WTC11 (cell line): Measurements from ENCODE around the gene TMEM245.

Experiments used
- ATF6 ChIP-seq: sonication (generic); formaldehyde crosslinking; IDR thresholded peaks from 2 replicates; pipeline ENCODE4 v1.8.1; 2023; ENCODE audit warnings: mild to moderate bottlenecking, missing genetic modification reagents
- CTCF ChIP-seq: fragments of 200-600 bp; IDR thresholded peaks from 2 replicates; pipeline ENCODE4 v1.8.0; 2022; ENCODE audit warnings: antibody characterized with exemption
- ETV6 ChIP-seq: sonication (generic); formaldehyde crosslinking; IDR thresholded peaks from 2 replicates; pipeline ENCODE4 v1.8.1; 2022; ENCODE audit warnings: mild to moderate bottlenecking, missing genetic modification reagents
- FOXK1 ChIP-seq: sonication (generic); formaldehyde crosslinking; IDR thresholded peaks from 2 replicates; pipeline ENCODE4 v1.8.0; 2022; ENCODE audit warnings: mild to moderate bottlenecking, moderate library complexity, missing genetic modification reagents
- KAT7 ChIP-seq: sonication (generic); formaldehyde crosslinking; IDR thresholded peaks from 2 replicates; pipeline ENCODE4 v1.8.1; 2023; ENCODE audit warnings: missing genetic modification reagents, mild to moderate bottlenecking, borderline replicate concordance
- MXD4 ChIP-seq: fragments of 250-450 bp; sonication (Bioruptor Pico); IDR thresholded peaks from 2 replicates; pipeline ENCODE4 v1.8.0; 2021; ENCODE audit warnings: mild to moderate bottlenecking, moderate library complexity, borderline replicate concordance
- NFYB ChIP-seq: sonication (generic); formaldehyde crosslinking; conservative IDR thresholded peaks from 2 replicates; pipeline ENCODE4 v1.8.0; 2022; ENCODE audit warnings: low read depth, missing genetic modification reagents
- USF1 ChIP-seq: sonication (generic); formaldehyde crosslinking; IDR thresholded peaks from 2 replicates; pipeline ENCODE4 v1.8.0; 2022; ENCODE audit warnings: mild to moderate bottlenecking, missing genetic modification reagents

- TF ChIP-seq ETV6 (no peak), NFYB (CRISPR knock-in tag) (no peak), FOXK1 (CRISPR knock-in tag) (no peak), CTCF (no peak), MXD4 (no peak), USF1 (CRISPR knock-in tag) (no peak), KAT7 (CRISPR knock-in tag) (no peak), ATF6 (CRISPR knock-in tag) (no peak)
Measured at GRCh38 chr9:109031241-109031640, 88.5 kb downstream of the TMEM245 start.
